ENCODE measurements around the gene AKAP8. TPM values are rescaled to one million over a fixed set of nuclear protein-coding genes. Genes with fewer than 3 reads are reported as not detected.

AKAP8 gene
- total RNA-seq, 1 donor from 2014 or later = 27.7 TPM

DNA sequence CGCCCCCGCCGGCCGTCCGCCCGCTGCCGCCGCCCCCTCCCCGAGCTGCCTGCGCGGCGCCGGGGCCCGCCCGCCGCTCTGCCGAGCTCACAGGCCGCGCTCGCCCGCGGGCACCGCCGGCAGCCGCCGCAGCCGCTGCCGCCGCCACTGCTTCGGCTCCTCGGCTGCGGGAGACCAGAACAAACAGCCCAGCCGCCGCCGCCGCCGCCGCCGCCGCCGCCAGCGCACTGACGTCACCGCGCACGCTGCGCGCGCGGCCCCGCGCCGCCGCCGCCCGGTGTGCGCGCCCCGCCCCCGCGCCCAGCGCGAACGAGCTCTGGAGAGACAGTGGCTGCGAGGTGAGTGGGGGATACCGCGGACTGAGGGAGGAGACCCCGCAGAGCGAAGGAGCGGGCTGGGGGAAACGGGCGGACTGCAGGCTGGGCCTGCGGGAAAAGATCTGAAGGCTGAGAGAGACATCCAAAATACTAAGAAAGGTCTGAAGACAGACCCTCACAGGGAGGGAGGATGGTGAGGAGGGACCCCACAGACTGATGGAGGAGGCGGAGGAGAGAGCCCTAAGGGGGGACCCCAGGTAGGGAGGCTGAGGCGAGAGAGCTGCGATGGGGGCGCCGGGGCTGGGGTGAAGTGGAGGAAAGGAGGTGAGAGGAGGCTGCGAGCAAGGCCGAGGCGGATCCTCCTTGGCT, 47.1 kb downstream of the AKAP8 start, which contains the start of gene BRD4:
Gene BRD4 (minus strand): TSS at position 229 of the 686 bp plus-strand sequence. CDS start 59,440 bp downstream, outside the sequence.
- Histone ChIP-seq H3K9me3 (no peaks in the 10 kb centered on the region), H3K4me3 (peak within 1 kb of the TSS; percentile 97 to 98), H3K4me1 (peaks cover 55% of the 10 kb centered on the region), H3K36me3 (no peaks in the 10 kb centered on the region), H3K27me3 (no peaks in the 10 kb centered on the region), H3K27ac (peak within 1 kb of the TSS; percentile 94)
- intact Hi-C loops (cut with DNase I) = loop anchor here (2.0 kb wide), 1 partner anchor 68 kb away; no protein-coding TSS in a partner anchor
- DNase-seq (ENCODE audit: extremely low spot score in 2 of 2) = peak in 1 of 2 donors; percentile 88
- TF ChIP-seq POLR2AphosphoS5 (IDR thresholded peaks at IDR 0.05; ENCODE audit: insufficient read depth in 1 of 2, low read depth in 1 of 2) (peak in 1 of 2 donors; percentile 37), POLR2A (IDR thresholded peaks at IDR 0.05) (no peak)
- TF ChIP-seq, protein P1, sequence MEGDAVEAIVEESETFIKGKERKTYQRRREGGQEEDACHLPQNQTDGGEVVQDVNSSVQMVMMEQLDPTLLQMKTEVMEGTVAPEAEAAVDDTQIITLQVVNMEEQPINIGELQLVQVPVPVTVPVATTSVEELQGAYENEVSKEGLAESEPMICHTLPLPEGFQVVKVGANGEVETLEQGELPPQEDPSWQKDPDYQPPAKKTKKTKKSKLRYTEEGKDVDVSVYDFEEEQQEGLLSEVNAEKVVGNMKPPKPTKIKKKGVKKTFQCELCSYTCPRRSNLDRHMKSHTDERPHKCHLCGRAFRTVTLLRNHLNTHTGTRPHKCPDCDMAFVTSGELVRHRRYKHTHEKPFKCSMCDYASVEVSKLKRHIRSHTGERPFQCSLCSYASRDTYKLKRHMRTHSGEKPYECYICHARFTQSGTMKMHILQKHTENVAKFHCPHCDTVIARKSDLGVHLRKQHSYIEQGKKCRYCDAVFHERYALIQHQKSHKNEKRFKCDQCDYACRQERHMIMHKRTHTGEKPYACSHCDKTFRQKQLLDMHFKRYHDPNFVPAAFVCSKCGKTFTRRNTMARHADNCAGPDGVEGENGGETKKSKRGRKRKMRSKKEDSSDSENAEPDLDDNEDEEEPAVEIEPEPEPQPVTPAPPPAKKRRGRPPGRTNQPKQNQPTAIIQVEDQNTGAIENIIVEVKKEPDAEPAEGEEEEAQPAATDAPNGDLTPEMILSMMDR (IDR thresholded peaks at IDR 0.05) = no peak

DNA sequence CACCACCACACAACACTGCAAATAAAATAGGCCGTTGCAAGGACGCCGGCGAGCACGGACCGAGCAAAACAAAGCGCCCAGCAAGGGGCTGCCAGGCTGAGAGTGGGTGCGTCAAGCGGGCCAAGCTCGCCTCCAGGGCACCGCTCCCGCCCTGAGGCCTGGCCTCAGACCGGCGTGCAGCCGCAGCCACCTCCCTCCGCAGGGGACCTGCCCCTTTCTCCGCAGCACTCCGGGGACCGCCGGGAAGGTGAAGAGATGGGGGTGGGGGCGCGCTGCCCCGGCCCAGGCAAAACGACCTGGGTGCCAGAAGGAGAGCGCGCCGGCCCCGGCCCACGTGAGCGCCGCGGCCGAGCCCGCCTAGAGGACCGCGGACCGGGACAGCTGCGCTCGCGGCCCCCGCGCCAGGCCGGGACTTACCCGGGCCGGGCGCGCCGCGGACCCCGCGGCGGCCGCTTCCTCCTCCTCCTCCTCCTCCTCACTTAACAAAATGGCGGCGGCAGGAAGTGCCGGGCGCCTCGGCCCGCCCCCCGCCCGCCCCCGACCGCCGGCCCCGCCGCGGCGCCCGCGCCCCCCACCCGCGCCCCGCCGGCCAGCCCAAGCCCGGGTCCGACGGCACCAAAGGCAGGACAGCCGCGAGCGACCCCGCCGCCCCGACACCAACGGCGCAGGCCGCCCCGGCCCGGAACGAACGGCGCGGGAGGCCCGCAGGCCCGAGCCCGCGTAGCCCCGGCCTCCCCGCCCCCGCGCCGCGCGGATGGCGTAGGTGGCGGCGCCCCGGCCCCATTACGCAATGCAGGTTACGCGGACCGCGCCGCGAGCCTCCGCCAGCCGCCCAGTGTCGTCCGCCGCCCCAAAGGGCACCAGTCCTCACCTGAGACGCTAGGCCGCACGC, 47.9 kb downstream of the AKAP8 start:
- H3K4me1 ChIP-seq = peaks cover 63% of the 10 kb centered on the region
- intact Hi-C loops (cut with DNase I) = loop anchor here (2.0 kb wide), 1 partner anchor 67 kb away; no protein-coding TSS in a partner anchor
- peak overlapping the region; percentile 97 to 98 for H3K4me3 ChIP-seq
- DNase-seq (ENCODE audit: extremely low spot score in 2 of 2) = no peak
- H3K27me3 ChIP-seq = no peaks in the 10 kb centered on the region
- H3K27ac ChIP-seq = peak overlapping the region; percentile 94
- no peaks in the 10 kb centered on the region for H3K36me3 ChIP-seq
- TF ChIP-seq, protein P1 (IDR thresholded peaks at IDR 0.05) = no peak
- TF ChIP-seq POLR2AphosphoS5 (IDR thresholded peaks at IDR 0.05; ENCODE audit: insufficient read depth in 1 of 2, low read depth in 1 of 2) (no peak), POLR2A (IDR thresholded peaks at IDR 0.05) (no peak)
- H3K9me3 ChIP-seq = no peaks in the 10 kb centered on the region

DNA sequence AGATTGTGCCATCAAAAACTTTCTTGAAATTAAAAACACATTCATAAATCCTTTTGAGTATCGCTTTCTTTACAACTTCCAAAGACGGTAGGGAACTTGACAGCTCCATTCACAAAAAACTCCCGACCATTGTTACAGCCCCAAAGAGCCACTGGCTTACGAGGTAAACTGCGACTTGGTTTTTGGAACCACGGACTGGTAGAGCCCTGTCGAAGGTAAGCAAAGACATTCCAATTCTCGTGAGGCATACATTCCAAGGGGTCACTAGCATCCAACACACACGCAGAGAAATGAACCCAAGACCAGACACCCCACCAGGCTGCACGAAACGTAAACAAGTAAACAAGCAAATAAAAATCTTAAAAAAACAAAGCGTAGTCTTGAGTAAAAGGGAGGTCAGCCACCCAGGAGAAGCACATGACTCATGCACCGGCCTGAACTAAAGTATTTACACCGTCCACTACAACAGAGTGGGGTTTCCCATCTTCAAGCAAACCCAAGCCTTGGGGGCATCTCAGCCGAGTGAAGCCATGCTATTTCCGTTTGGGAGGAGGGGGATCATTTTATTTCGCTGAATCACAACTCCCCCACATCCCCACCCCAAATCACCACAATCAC, 48.7 kb downstream of the AKAP8 start:
- Histone ChIP-seq H3K9me3 (no peaks in the 10 kb centered on the region), H3K27me3 (no peaks in the 10 kb centered on the region), H3K36me3 (no peaks in the 10 kb centered on the region), H3K27ac (peak overlapping the region; percentile 94), H3K4me1 (peaks cover 70% of the 10 kb centered on the region), H3K4me3 (peak overlapping the region; percentile 97 to 98)
- DNase-seq (ENCODE audit: extremely low spot score in 2 of 2) = no peak
- TF ChIP-seq, protein P1 (IDR thresholded peaks at IDR 0.05) = no peak
- TF ChIP-seq POLR2A (IDR thresholded peaks at IDR 0.05) (no peak), POLR2AphosphoS5 (IDR thresholded peaks at IDR 0.05; ENCODE audit: insufficient read depth in 1 of 2, low read depth in 1 of 2) (no peak)
- intact Hi-C loops (cut with DNase I) = no loop called here

DNA sequence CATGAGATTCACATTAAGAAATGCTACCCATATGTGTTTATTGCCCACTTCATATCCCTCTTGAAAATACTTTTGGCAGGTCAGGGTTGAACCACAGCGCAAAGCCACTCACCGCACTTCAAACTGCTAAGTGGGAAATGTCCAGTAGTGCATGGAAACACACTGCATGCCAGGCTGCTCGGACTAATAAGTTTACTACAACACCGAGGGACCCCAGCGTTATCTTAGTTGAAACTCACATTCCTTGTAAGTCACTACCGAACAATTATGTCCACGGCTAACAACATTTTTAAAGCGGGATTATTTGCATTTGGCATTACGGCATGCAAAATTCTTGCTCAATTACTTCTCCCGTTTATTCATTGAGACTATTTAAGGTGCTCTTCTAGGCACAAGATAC, 51.3 kb downstream of the AKAP8 start:
- peaks cover 89% of the 10 kb centered on the region for H3K4me1 ChIP-seq
- H3K4me3 ChIP-seq = peak overlapping the region in 1 of 2 donors; percentile 24
- no peaks in the 10 kb centered on the region for H3K36me3 ChIP-seq
- intact Hi-C loops (cut with DNase I) = no loop called here
- no peaks in the 10 kb centered on the region for H3K9me3 ChIP-seq
- DNase-seq (ENCODE audit: extremely low spot score in 2 of 2) = no peak
- no peak overlapping the region for H3K27ac ChIP-seq
- no peak for TF ChIP-seq POLR2AphosphoS5 (IDR thresholded peaks at IDR 0.05; ENCODE audit: insufficient read depth in 1 of 2, low read depth in 1 of 2)
- TF ChIP-seq, protein P1 (IDR thresholded peaks at IDR 0.05) = no peak
- no peak for TF ChIP-seq POLR2A (IDR thresholded peaks at IDR 0.05)
- no peaks in the 10 kb centered on the region for H3K27me3 ChIP-seq

Data from vagina (tissue), 2 donors.